Inferior parietal cortex (tissue), 1 donor: ENCODE measurements around the gene INHBC.

ENCODE experiments used
- DNase-seq: peaks from one replicate; pipeline ENCODE4 v3.0.0-alpha.2; 2016; ENCODE audit errors: extremely low spot score

INHBC gene

DNA sequence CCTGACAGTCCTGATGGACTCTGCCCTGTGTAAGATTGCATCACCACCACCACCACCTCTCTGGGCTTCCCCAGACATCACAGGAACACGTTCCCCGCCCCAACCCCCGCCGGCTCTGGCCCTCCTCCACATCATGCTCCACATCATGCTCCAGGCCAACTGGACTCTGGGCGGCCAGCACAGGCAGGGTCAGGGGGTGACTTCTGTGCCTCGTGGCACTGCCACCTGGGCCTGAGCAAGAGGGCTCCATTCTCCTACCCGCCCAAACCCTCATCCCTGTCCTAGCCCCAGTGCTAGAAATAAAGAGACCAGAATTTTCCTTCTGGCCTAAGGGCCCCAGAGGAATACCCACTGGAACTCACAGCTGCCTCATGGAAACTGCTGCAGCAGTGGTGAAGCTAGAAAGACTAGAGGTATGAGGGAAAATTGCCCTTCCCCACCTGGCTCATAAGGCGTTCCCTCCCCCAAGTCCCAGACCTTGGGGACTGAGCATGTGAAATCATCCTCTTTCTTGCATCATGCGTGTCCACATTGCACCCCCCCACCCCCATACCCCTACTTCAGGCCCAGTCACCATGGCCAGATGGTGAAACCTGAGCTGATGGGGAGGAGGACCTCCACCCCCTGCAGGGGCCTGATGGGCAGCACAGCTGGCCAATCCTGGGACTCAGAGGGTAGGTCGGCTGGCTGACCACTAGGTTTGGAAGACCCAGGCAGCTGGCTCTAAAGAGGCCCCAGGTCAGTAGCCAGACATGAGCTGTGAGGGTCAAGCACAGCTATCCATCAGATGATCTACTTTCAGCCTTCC, 20.2 kb downstream of the INHBC start, which contains the start of gene INHBE:
Gene INHBE, plus strand, starts transcription at position 742 of the 808 bp plus-strand sequence. CDS start 230 bp downstream, outside the sequence.
- DNase-seq = no peak

DNA sequence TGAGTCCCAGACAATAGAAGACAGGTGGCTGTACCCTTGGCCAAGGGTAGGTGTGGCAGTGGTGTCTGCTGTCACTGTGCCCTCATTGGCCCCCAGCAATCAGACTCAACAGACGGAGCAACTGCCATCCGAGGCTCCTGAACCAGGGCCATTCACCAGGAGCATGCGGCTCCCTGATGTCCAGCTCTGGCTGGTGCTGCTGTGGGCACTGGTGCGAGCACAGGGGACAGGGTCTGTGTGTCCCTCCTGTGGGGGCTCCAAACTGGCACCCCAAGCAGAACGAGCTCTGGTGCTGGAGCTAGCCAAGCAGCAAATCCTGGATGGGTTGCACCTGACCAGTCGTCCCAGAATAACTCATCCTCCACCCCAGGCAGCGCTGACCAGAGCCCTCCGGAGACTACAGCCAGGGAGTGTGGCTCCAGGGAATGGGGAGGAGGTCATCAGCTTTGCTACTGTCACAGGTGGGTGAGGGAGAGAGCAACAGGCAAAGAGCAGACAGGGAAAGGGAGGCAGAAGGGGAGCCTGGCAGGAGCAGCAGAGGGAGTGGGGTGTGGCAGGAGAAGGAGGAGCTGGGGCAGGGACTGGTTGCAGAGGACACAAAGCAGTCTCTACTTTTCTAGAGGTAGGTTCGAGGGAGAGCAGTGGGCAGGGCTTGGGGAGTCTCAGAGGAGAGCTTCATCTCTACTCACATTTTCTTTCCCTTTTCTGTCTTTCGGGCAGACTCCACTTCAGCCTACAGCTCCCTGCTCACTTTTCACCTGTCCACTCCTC, 21.0 kb downstream of the INHBC start:
- no peak for DNase-seq

DNA sequence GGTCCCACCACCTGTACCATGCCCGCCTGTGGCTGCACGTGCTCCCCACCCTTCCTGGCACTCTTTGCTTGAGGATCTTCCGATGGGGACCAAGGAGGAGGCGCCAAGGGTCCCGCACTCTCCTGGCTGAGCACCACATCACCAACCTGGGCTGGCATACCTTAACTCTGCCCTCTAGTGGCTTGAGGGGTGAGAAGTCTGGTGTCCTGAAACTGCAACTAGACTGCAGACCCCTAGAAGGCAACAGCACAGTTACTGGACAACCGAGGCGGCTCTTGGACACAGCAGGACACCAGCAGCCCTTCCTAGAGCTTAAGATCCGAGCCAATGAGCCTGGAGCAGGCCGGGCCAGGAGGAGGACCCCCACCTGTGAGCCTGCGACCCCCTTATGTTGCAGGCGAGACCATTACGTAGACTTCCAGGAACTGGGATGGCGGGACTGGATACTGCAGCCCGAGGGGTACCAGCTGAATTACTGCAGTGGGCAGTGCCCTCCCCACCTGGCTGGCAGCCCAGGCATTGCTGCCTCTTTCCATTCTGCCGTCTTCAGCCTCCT, 21.6 kb downstream of the INHBC start:
- DNase-seq = no peak

GRCh38 chr12:57456737-57457490, 22.3 kb downstream of the INHBC start:
- DNase-seq = no peak

DNA sequence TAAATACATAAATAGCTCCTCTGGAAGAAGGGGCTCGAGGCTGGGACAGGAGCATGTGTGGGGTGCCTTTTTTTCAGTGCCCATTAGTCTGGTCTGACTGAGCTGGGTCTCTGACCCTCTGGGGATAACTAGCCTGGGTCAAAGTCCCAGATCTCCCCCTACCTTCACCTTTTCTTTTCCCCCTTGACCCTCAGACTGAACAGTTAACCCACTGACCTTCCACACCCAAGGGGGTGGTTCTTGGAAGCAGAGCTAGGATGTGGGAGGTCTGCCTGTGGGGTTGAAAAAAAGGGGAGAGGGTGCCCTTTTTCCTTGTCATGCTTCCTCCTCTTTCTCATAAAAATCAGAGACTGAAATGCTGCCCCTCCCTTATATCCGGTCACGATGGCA, 24.1 kb downstream of the INHBC start:
- no peak for DNase-seq

- DNase-seq = peak; percentile 95
Observed at GRCh38 chr12:57459055-57459749, 24.6 kb downstream of the INHBC start.

DNA sequence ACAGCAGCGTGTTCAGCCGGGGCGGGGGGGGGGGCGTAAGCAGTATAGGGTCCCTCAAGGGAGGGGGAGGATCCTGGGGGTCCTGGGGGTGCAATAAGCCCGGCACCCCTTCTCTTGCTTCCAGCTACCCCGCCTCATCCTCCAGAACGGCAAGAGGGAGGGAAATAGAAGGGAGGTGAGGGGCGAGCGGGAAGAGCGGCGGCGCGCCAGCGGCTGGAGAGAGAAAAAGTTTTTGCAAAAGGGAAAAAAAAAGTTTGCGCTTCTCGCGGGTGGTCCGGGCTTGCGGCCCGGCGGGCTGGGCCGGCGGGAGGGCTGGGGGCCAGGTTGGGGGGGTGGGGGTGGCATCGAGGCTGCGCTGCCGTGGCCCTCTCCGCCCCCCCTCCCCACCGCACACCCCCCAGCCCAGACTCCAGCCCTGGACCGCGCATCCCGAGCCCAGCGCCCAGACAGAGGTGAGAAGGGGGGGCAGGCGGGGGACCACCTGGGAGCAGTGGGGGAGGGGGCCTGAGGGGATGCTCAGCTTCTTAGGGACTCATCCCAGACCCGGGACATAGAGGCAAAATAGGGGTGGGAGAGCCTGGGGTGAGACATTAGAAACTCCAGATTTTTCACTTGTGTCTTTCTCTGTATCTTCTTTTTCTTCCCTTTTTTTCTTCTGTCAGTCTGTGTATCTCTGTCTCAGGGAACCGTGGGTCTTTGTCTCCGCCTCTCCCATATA, 25.3 kb downstream of the INHBC start, which contains the start of gene GLI1:
Gene GLI1, plus strand, starts transcription at position 36 of the 718 bp plus-strand sequence. CDS start 3,907 bp downstream, outside the sequence.
- no peak for DNase-seq

DNA sequence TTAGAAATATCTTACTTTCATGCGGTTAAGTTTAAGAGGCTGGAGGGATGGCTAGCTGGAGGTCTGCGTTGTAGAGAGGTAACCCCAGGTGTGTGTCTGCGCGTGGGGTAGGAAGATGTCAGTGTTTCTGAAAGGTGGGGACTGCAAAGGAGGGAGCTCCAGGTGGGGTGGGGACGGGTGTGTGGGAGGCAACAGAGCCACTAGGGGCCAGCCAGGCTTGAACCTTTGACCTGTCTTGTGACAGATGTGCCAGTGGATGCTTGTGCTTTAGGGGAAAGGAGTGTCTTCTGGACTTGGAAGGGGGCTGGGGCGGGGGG, 25.8 kb downstream of the INHBC start:
- DNase-seq = no peak

DNA sequence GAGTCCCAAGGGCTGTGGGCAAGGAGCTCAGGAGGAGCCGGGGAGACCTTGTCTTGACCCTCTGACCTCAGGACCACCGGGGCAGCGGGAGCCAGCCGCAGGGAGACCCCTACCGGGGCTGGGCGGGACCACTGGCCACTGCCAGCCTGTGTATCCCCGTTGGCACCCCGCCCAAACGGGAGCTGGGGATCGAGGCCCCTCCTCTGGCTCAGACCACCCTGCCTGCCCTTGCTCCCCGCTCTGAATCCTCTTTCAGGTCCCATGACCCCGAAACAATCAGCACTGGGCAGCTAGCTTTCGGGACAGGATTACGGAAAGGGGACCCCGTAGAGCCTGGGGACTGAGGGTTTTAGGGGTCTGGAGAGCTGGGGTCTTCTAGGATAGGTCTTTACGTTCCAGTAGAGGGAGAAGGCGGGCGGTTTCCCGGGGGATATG, 26.3 kb downstream of the INHBC start:
- no peak for DNase-seq

- DNase-seq = no peak
Observed at GRCh38 chr12:57461276-57461916, 26.8 kb downstream of the INHBC start.

DNA sequence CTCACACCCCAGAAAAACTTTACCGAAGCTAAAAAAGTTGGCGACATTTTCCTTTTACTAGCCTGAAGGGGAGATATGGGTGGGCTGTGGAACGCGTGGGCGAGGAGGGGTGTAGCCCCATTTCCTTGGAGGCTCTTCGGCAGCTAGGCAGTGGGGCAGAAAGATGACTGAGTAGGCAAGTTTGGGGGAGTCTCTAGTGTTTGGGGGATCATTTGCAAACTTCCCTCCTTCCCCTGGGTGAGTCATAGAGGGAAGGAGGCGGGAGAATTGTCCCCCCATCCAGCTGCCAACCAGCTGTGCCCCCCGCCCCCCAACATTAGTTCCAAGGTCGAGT, 27.3 kb downstream of the INHBC start:
- no peak for DNase-seq

DNA sequence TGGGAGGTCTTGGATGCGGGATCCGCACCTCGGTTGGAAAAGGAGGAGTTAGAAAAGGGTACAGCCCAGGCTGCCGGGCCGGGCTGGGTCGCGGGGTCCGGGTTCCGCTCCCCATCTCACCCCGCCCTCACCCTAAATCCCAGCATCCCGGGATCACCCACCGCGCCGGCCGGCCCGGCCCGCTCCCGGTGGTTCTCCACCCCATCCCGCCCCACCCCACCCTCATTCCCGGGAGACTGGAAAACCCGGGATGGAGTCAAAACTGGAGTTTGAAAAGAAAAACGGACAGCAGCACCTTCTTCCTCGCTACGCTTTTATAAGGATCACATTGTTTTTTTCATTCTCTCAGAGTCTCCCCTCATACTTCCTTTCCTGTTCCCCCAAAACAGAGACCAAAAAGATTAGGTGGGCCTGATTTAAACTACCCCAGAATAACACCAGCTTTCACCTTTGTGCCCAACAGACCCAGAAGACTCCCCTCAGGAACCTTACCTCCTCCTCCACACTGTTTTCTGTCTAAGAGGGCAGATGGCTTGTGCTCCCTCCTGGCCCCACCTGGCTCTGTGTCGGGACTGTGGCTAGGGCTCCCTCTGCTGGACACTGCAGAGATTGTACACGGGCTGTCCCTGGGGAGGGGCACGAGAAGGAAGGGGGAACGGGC, 27.8 kb downstream of the INHBC start:
- peak; percentile 89 for DNase-seq

- DNase-seq = no peak
Observed at GRCh38 chr12:57462912-57463253, 28.3 kb downstream of the INHBC start.

DNA sequence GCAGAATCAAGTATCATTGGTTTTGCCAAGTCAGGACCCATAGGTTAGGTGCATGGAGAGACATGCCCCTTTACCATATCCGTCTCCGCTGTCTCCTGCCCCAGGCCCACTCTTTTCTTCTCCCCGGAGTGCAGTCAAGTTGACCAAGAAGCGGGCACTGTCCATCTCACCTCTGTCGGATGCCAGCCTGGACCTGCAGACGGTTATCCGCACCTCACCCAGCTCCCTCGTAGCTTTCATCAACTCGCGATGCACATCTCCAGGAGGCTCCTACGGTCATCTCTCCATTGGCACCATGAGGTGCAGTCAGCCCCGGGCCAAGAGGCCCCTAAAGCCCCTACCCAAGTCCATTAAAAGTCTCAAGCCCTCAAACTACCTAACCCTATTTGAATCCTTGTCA, 30.0 kb downstream of the INHBC start:
- no peak for DNase-seq

DNA sequence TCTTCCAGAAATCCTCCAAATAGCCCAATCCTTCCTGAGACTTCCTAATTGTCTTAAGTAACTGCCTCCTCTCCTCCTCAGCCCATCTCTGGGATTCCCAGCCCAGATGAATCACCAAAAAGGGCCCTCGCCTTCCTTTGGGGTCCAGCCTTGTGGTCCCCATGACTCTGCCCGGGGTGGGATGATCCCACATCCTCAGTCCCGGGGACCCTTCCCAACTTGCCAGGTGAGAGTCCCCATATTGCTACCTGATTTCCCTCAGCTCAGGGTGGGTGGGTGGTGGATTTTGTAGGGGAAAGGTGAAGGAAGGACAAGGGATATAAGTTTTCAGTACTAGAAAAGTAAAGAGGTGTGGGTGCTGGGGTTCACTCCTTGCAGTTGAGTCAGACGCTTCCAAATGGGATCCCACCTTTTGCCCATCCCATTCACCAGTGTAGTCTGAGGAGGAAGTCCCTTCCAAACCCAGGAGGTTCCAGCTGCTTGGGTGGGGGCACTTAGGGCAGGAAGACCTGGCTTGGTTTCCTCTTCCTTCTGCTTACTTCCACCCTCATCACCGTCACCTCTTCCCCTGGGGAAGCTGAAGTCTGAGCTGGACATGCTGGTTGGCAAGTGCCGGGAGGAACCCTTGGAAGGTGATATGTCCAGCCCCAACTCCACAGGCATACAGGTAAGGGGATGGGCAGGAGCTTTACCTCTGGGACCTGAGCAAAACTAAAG, 30.6 kb downstream of the INHBC start:
- DNase-seq = no peak

DNA sequence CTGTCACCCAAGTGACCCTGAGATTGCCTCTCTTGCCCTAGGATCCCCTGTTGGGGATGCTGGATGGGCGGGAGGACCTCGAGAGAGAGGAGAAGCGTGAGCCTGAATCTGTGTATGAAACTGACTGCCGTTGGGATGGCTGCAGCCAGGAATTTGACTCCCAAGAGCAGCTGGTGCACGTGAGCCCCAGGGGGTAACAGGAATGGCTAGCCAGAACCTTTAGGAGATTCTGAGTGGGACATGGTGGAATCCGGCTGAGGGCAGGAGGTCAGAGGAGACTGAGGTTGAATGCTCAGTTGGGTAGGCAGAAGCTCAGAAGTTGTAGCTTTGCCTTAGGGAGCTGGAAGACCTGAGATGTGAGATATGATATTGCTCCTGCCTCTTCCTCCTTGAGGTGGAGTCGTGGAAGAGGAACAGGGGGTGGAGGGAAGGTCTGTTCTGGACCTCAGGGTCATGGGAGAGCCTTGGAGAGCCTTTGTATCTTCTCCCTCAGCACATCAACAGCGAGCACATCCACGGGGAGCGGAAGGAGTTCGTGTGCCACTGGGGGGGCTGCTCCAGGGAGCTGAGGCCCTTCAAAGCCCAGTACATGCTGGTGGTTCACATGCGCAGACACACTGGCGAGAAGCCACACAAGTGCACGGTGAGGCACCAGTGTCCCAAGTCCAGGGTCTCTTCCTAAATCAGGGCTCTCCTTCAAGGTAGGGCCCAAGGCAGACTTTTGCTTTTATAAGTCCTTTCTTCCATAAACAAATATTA, 31.3 kb downstream of the INHBC start:
- DNase-seq = no peak

- DNase-seq = no peak
Observed at GRCh38 chr12:57467212-57467874, 32.8 kb downstream of the INHBC start.

- DNase-seq = no peak
Observed at GRCh38 chr12:57467915-57468314, 33.3 kb downstream of the INHBC start.
